HEK293 (cell line): ENCODE data around the gene FPGS.
A peak's percentile ranks its signal among the peaks of the same experiment; 100 is the strongest.

Source experiments
- CTCF ChIA-PET: fragments of 350-600 bp; formaldehyde crosslinking; extraction: SDS; loops from one replicate; lab custom pipeline; 2021; ENCODE audit warnings: antibody characterized with exemption; lab: Yijun Ruan, JAX
- POLR2A ChIA-PET: fragments of 300-600 bp; formaldehyde crosslinking; extraction: SDS; loops from one replicate; lab custom pipeline; 2020; ENCODE audit warnings: antibody characterized with exemption, inconsistent platforms; lab: Yijun Ruan, JAX
- H3K27ac ChIP-seq: fragments of 200-500 bp; sonication (Bioruptor generic); 2 replicates; pipeline ENCODE4 v1.5.1; 2014; ENCODE audit warnings: low read depth, low read length, control low read depth, inconsistent platforms; ENCODE audit errors: extremely low read depth
- H3K36me3 ChIP-seq, 2 experiments: fragments of 200-500 bp in 1 of 2; sonication (Bioruptor generic) in 1 of 2; 1 replicate in 1 of 2; 2 replicates in 1 of 2; pipeline ENCODE4 v1.5.1; 2014 to 2017; ENCODE audit warnings: inconsistent platforms in 2 of 2, low read length in 2 of 2; ENCODE audit not compliant: control insufficient read depth in 2 of 2, insufficient read depth in 1 of 2
- H3K4me1 ChIP-seq: fragments of 200-500 bp; sonication (Bioruptor generic); 2 replicates; pipeline ENCODE4 v1.5.1; 2014; ENCODE audit warnings: mild to moderate bottlenecking, low read length, inconsistent platforms; ENCODE audit not compliant: control insufficient read depth, insufficient read depth
- H3K4me3 ChIP-seq: 2 replicates; pipeline ENCODE4 v1.5.1; 2011; ENCODE audit warnings: low read depth, mild to moderate bottlenecking, control low read depth, low read length, moderate library complexity
- H3K9me3 ChIP-seq: fragments of 200-500 bp; sonication (Bioruptor generic); 2 replicates; pipeline ENCODE4 v1.5.1; 2014; ENCODE audit warnings: low read depth, low read length, inconsistent platforms; ENCODE audit not compliant: control insufficient read depth, insufficient read depth
- GLIS1 ChIP-seq: fragments of 450-650 bp; formaldehyde crosslinking; IDR thresholded peaks from 2 replicates; pipeline ENCODE4 v1.5.1; 2016; ENCODE audit warnings: missing biosample characterization, missing genetic modification characterization
- KLF10 ChIP-seq: fragments of 450-650 bp; IDR thresholded peaks from 2 replicates; pipeline ENCODE4 v1.5.1; 2018; ENCODE audit warnings: missing biosample characterization, mild to moderate bottlenecking, missing genetic modification characterization
- KLF8 ChIP-seq: fragments of 450-650 bp; formaldehyde crosslinking; IDR thresholded peaks from 2 replicates; pipeline ENCODE4 v1.5.1; 2016; ENCODE audit warnings: missing biosample characterization, missing genetic modification characterization
- SALL2 ChIP-seq: fragments of 450-650 bp; formaldehyde crosslinking; IDR thresholded peaks from 2 replicates; pipeline ENCODE4 v1.5.0; 2017; ENCODE audit warnings: missing biosample characterization, mild to moderate bottlenecking, missing genetic modification characterization, borderline replicate concordance
- SCRT2 ChIP-seq: fragments of 450-650 bp; formaldehyde crosslinking; IDR thresholded peaks from 2 replicates; pipeline ENCODE4 v1.5.1; 2016; ENCODE audit warnings: missing biosample characterization, missing genetic modification characterization
- SP3 ChIP-seq: fragments of 450-650 bp; formaldehyde crosslinking; IDR thresholded peaks from 2 replicates; pipeline ENCODE4 v1.5.1; 2016; ENCODE audit warnings: missing biosample characterization, missing genetic modification characterization
- SP7 ChIP-seq: fragments of 450-650 bp; formaldehyde crosslinking; IDR thresholded peaks from 2 replicates; pipeline ENCODE4 v1.5.1; 2016; ENCODE audit warnings: missing biosample characterization, missing genetic modification characterization
- ZIC2 ChIP-seq: fragments of 450-650 bp; formaldehyde crosslinking; IDR thresholded peaks from 2 replicates; pipeline ENCODE4 v1.5.1; 2016; ENCODE audit warnings: missing biosample characterization, missing genetic modification characterization
- ZNF121 ChIP-seq: fragments of 450-650 bp; formaldehyde crosslinking; IDR thresholded peaks from 2 replicates; pipeline ENCODE4 v1.5.1; 2016; ENCODE audit warnings: missing biosample characterization, missing genetic modification characterization
- ZNF132 ChIP-seq: fragments of 450-650 bp; formaldehyde crosslinking; IDR thresholded peaks from 2 replicates; pipeline ENCODE4 v1.5.1; 2017; ENCODE audit warnings: missing biosample characterization, missing genetic modification characterization, borderline replicate concordance
- ZNF146 ChIP-seq: fragments of 450-650 bp; formaldehyde crosslinking; IDR thresholded peaks from 2 replicates; pipeline ENCODE4 v1.5.1; 2016; ENCODE audit warnings: missing biosample characterization, missing genetic modification characterization
- ZNF214 ChIP-seq: fragments of 450-650 bp; formaldehyde crosslinking; IDR thresholded peaks from 2 replicates; pipeline ENCODE4 v1.5.1; 2017; ENCODE audit warnings: missing biosample characterization, mild to moderate bottlenecking, missing genetic modification characterization, borderline replicate concordance
- ZNF23 ChIP-seq: fragments of 450-650 bp; formaldehyde crosslinking; IDR thresholded peaks from 2 replicates; pipeline ENCODE4 v1.5.1; 2016; ENCODE audit warnings: missing biosample characterization, missing genetic modification characterization, borderline replicate concordance
- ZNF280D ChIP-seq: fragments of 450-650 bp; formaldehyde crosslinking; IDR thresholded peaks from 2 replicates; pipeline ENCODE4 v1.5.1; 2016; ENCODE audit warnings: missing biosample characterization, missing genetic modification characterization
- ZNF398 ChIP-seq: fragments of 450-650 bp; formaldehyde crosslinking; IDR thresholded peaks from 2 replicates; pipeline ENCODE4 v1.5.1; 2017; ENCODE audit warnings: missing biosample characterization, missing genetic modification characterization
- ZNF629 ChIP-seq: fragments of 450-650 bp; formaldehyde crosslinking; IDR thresholded peaks from 2 replicates; pipeline ENCODE4 v1.5.1; 2017; ENCODE audit warnings: missing biosample characterization, missing genetic modification characterization
- ZNF664 ChIP-seq: fragments of 450-650 bp; formaldehyde crosslinking; IDR thresholded peaks from 2 replicates; pipeline ENCODE4 v1.5.1; 2016; ENCODE audit warnings: missing biosample characterization, missing genetic modification characterization
- ZNF692 ChIP-seq: fragments of 450-650 bp; formaldehyde crosslinking; IDR thresholded peaks from 2 replicates; pipeline ENCODE4 v1.5.1; 2016; ENCODE audit warnings: missing biosample characterization, missing genetic modification characterization
- ZNF791 ChIP-seq: fragments of 450-650 bp; formaldehyde crosslinking; IDR thresholded peaks from 2 replicates; pipeline ENCODE4 v1.5.1; 2016; ENCODE audit warnings: missing biosample characterization, missing genetic modification characterization
- ZSCAN18 ChIP-seq: fragments of 450-650 bp; formaldehyde crosslinking; IDR thresholded peaks from 2 replicates; pipeline ENCODE4 v1.5.1; 2016; ENCODE audit warnings: missing biosample characterization, missing genetic modification characterization
- ZSCAN5A ChIP-seq: fragments of 450-650 bp; formaldehyde crosslinking; IDR thresholded peaks from 2 replicates; pipeline ENCODE4 v1.5.1; 2016; ENCODE audit warnings: missing biosample characterization, missing genetic modification characterization

The FPGS gene

GRCh38 chr9:127771570-127772189, 31.0 kb upstream of the FPGS start:
- Histone ChIP-seq H3K27ac (no peak overlapping the region), H3K4me3 (peak overlapping the region; percentile 25), H3K4me1 (no peaks in the 10 kb centered on the region), H3K9me3 (no peaks in the 10 kb centered on the region), H3K36me3 (no peaks in the 10 kb centered on the region)
- no peak for TF ChIP-seq ZNF146 (tag by site-specific recombination)
- TF ChIP-seq ZNF664 (tag by site-specific recombination) = 0 out of 2 replicates have a peak, but pooled peaks have one; percentile 33
- peak; percentile 64; the same call in 1 of the 2 replicates for TF ChIP-seq SP3 (tag by site-specific recombination)
- TF ChIP-seq SP7 (tag by site-specific recombination) = 0 out of 2 replicates have a peak, but pooled peaks have one; percentile 1
- peak; percentile 6; the same call in 1 of the 2 replicates for TF ChIP-seq KLF8 (tag by site-specific recombination)
- ChIA-PET POLR2A (interaction anchor here (0.5 to 1.9 kb wide), 15 partner anchors 8 to 1260 kb away, joined by 3 to 10 read pairs (median 5); partner anchors contain the start of genes CDK9, ST6GALNAC4 and TOR2A), CTCF (interaction anchor here (0.6 to 1.6 kb wide), 7 partner anchors 11 to 253 kb away, joined by 3 to 12 read pairs (median 4); partner anchors contain the start of gene TOR2A)

GRCh38 chr9:127772603-127773002, 30.1 kb upstream of the FPGS start:
- Histone ChIP-seq H3K4me3 (no peak overlapping the region), H3K9me3 (no peaks in the 10 kb centered on the region), H3K36me3 (no peaks in the 10 kb centered on the region), H3K27ac (no peak overlapping the region), H3K4me1 (no peaks in the 10 kb centered on the region)
- ChIA-PET CTCF (interaction anchor here (0.8 to 1.5 kb wide), 4 partner anchors 12 to 247 kb away, joined by 3 to 11 read pairs (median 4); partner anchors contain the start of genes CDK9 and TOR2A), POLR2A (no interaction called here)
- TF ChIP-seq SALL2 (no peak), ZNF132 (tag by site-specific recombination) (no peak), ZNF664 (tag by site-specific recombination) (no peak), ZNF121 (tag by site-specific recombination) (0 out of 2 replicates have a peak, but pooled peaks have one; percentile 14), KLF10 (tag by site-specific recombination) (no peak)

GRCh38 chr9:127773272-127773671, 29.4 kb upstream of the FPGS start:
- Histone ChIP-seq H3K27ac (no peak overlapping the region), H3K4me3 (no peak overlapping the region)
- POLR2A ChIA-PET = no interaction called here
- TF ChIP-seq ZNF629 (tag by site-specific recombination) (peak; percentile 12; the same call in 1 of the 2 replicates), ZSCAN5A (tag by site-specific recombination) (no peak), ZNF398 (tag by site-specific recombination) (no peak), ZSCAN18 (tag by site-specific recombination) (no peak), ZNF214 (tag by site-specific recombination) (no peak), ZNF791 (tag by site-specific recombination) (no peak), ZNF280D (no peak), GLIS1 (tag by site-specific recombination) (peak; percentile 53; the same call in 1 of the 2 replicates), SCRT2 (tag by site-specific recombination) (no peak), ZNF23 (tag by site-specific recombination) (no peak), ZIC2 (tag by site-specific recombination) (peak; percentile 74), ZNF692 (tag by site-specific recombination) (no peak)

More at GRCh38 chr9:127773272-127773671, 29.4 kb upstream of the FPGS start:
- Histone ChIP-seq H3K4me1 (no peaks in the 10 kb centered on the region), H3K9me3 (no peaks in the 10 kb centered on the region), H3K36me3 (no peaks in the 10 kb centered on the region)
- CTCF ChIA-PET = interaction anchor here (0.8 to 1.5 kb wide), 4 partner anchors 11 to 248 kb away, joined by 3 to 11 read pairs (median 4); partner anchors contain the start of genes CDK9 and TOR2A
